ENCODE data around the gene SET.

SET gene

GRCh38 chr9:128713411-128713780 lies 24.4 kb downstream of the SET start:
- in situ Hi-C loops (cut with HindIII; ENCODE audit: low pct_ligation_motif_present, low sequenced_read_pairs): no loop called here
- TF ChIP-seq CTCF (IDR thresholded peaks at IDR 0.05; ENCODE audit: low read depth, low read length, missing control alignments): no peak
- DNase-seq: no peak
- no peaks in the 10 kb centered on the region for H3K27me3 ChIP-seq (replicated peaks)
- no peak overlapping the region for H3K27ac ChIP-seq
- no peak overlapping the region for H3K4me3 ChIP-seq (ENCODE audit: low read depth, low read length)
- no peaks in the 10 kb centered on the region for H3K36me3 ChIP-seq (replicated peaks)

- no peak for TF ChIP-seq CTCF (IDR thresholded peaks at IDR 0.05; ENCODE audit: low read depth, low read length, missing control alignments)
- DNase-seq: no peak
- no peak overlapping the region for H3K4me3 ChIP-seq (ENCODE audit: low read depth, low read length)
- no peak overlapping the region for H3K27ac ChIP-seq
- H3K27me3 ChIP-seq (replicated peaks): no peaks in the 10 kb centered on the region
- in situ Hi-C loops (cut with HindIII; ENCODE audit: low pct_ligation_motif_present, low sequenced_read_pairs): no loop called here
- H3K36me3 ChIP-seq (replicated peaks): no peaks in the 10 kb centered on the region
Measured at GRCh38 chr9:128713941-128714573, 25.0 kb downstream of the SET start.

GRCh38 chr9:128714586-128715435 lies 25.8 kb downstream of the SET start:
- in situ Hi-C loops (cut with HindIII; ENCODE audit: low pct_ligation_motif_present, low sequenced_read_pairs): no loop called here
- Histone ChIP-seq H3K27ac (no peak overlapping the region), H3K27me3 (replicated peaks) (no peaks in the 10 kb centered on the region), H3K36me3 (replicated peaks) (no peaks in the 10 kb centered on the region), H3K4me3 (ENCODE audit: low read depth, low read length) (no peak overlapping the region)
- DNase-seq: no peak
- TF ChIP-seq CTCF (IDR thresholded peaks at IDR 0.05; ENCODE audit: low read depth, low read length, missing control alignments): no peak

GRCh38 chr9:128715436-128715750 lies 26.4 kb downstream of the SET start:
- Histone ChIP-seq H3K4me3 (ENCODE audit: low read depth, low read length) (no peak overlapping the region), H3K27ac (no peak overlapping the region), H3K36me3 (replicated peaks) (no peaks in the 10 kb centered on the region), H3K27me3 (replicated peaks) (no peaks in the 10 kb centered on the region)
- no peak for DNase-seq
- in situ Hi-C loops (cut with HindIII; ENCODE audit: low pct_ligation_motif_present, low sequenced_read_pairs): no loop called here
- no peak for TF ChIP-seq CTCF (IDR thresholded peaks at IDR 0.05; ENCODE audit: low read depth, low read length, missing control alignments)

- no peaks in the 10 kb centered on the region for H3K27me3 ChIP-seq (replicated peaks)
- no peaks in the 10 kb centered on the region for H3K36me3 ChIP-seq (replicated peaks)
- no peak overlapping the region for H3K4me3 ChIP-seq (ENCODE audit: low read depth, low read length)
Measured at GRCh38 chr9:128716581-128717254, 27.7 kb downstream of the SET start.

More at GRCh38 chr9:128716581-128717254, 27.7 kb downstream of the SET start:
- TF ChIP-seq CTCF (IDR thresholded peaks at IDR 0.05; ENCODE audit: low read depth, low read length, missing control alignments): no peak
- in situ Hi-C loops (cut with HindIII; ENCODE audit: low pct_ligation_motif_present, low sequenced_read_pairs): no loop called here
- no peak overlapping the region for H3K27ac ChIP-seq
- no peak for DNase-seq

Measured in brain microvascular endothelial cell (primary cell).